ENCODE measurements around the gene MAPK7. TPM values are rescaled to one million over a fixed set of nuclear protein-coding genes. Genes with fewer than 3 reads are reported as not detected.

Gene MAPK7
- total and polyA plus RNA-seq, 10 of the 15 experiments (the other 5 are each of a cell fraction or from before 2014, with no cell fraction given) = 0.37 to 13.5 (median 5.6) TPM

DNA sequence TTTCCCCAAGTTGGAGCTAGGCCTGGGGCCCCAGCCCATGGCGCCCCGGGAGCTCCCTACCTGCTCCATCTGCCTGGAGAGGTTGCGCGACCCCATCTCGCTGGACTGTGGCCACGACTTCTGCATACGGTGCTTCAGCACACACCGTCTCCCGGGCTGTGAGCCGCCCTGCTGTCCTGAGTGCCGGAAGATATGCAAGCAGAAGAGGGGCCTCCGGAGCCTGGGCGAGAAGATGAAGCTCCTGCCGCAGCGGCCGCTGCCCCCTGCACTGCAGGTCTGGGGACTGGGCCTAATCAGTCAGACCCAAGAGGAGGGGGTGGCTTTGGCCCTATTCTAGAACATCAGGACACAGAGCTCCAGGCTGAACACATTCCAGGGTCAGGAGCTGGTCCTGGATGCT lies 34.2 kb downstream of the MAPK7 start:
- ATAC-seq (no peak), DNase-seq (ENCODE audit: low read depth, low spot score) (no peak), FAIRE-seq (no peak)
- 80% methylated on average over 14 of the region's 16 CpGs for WGBS (ENCODE audit: insufficient coverage, insufficient replicate concordance, low lambda C conversion rate, missing lambda C conversion rate)
- Histone ChIP-seq H3K9me3 (replicated peaks; ENCODE audit: control insufficient read depth, insufficient read depth, low read length) (no peaks in the 10 kb centered on the region), H3K79me2 (ENCODE audit: control insufficient read depth, insufficient read depth, low read length) (no peaks in the 10 kb centered on the region), H3K27ac (ENCODE audit: control insufficient read depth, insufficient read depth) (no peak overlapping the region), H3K36me3 (ENCODE audit: control insufficient read depth in 2 of 2, insufficient read depth in 2 of 2, low read length in 1 of 2) (no peaks in the 10 kb centered on the region), H3K4me1 (ENCODE audit: control insufficient read depth, insufficient read depth, low read length) (no peaks in the 10 kb centered on the region), H3K4me2 (ENCODE audit: control insufficient read depth, insufficient read depth) (no peak overlapping the region), H2AFZ (ENCODE audit: control insufficient read depth, low read depth, low read length) (no peak overlapping the region), H4K20me1 (ENCODE audit: control insufficient read depth, insufficient read depth) (no peaks in the 10 kb centered on the region), H3K4me3 (no peak overlapping the region), H3K9ac (ENCODE audit: control insufficient read depth, insufficient read depth, low read length) (no peak overlapping the region), H3K27me3 (replicated peaks in 1 of 2; ENCODE audit: control insufficient read depth in 2 of 2, insufficient read depth in 2 of 2, low read length in 1 of 2) (peaks cover 1 to 3% of the 10 kb centered on the region in 2 experiments)
- in situ Hi-C loops (cut with MboI) (no loop called here), intact Hi-C loops (cut with micrococcal nuclease; ENCODE audit: unreplicated experiment) (no loop called here)
- ChIA-PET SMC1A (ENCODE audit: uncharacterized antibody, unreplicated experiment) (no interaction called here), CTCF (no interaction called here), RAD21 (ENCODE audit: unreplicated experiment) (no interaction called here), POLR2A (no interaction called here)
- TF ChIP-seq GABPA (IDR thresholded peaks at IDR 0.05; ENCODE audit: low read depth) (no peak), HDAC2 (IDR thresholded peaks at IDR 0.05) (no peak), SIN3A (IDR thresholded peaks at IDR 0.05; ENCODE audit: low read depth, low read length) (no peak), CREB1 (IDR thresholded peaks at IDR 0.05; ENCODE audit: low read depth) (no peak), NR2C2 (IDR thresholded peaks at IDR 0.05; ENCODE audit: borderline replicate concordance, control insufficient read depth, insufficient read length, low read depth) (no peak), MEF2A (IDR thresholded peaks at IDR 0.05; ENCODE audit: insufficient read depth, low read depth, low read length) (no peak), TCF3 (IDR thresholded peaks at IDR 0.05; ENCODE audit: borderline replicate concordance, insufficient read depth, low read depth, low read length) (no peak), EP300 (IDR thresholded peaks at IDR 0.05; ENCODE audit: borderline replicate concordance in 1 of 2, control insufficient read depth in 1 of 2, low read depth in 2 of 2, low read length in 2 of 2) (no peak), KDM1A (IDR thresholded peaks at IDR 0.05; ENCODE audit: borderline replicate concordance) (no peak)
- TF ChIP-seq, protein P1, sequence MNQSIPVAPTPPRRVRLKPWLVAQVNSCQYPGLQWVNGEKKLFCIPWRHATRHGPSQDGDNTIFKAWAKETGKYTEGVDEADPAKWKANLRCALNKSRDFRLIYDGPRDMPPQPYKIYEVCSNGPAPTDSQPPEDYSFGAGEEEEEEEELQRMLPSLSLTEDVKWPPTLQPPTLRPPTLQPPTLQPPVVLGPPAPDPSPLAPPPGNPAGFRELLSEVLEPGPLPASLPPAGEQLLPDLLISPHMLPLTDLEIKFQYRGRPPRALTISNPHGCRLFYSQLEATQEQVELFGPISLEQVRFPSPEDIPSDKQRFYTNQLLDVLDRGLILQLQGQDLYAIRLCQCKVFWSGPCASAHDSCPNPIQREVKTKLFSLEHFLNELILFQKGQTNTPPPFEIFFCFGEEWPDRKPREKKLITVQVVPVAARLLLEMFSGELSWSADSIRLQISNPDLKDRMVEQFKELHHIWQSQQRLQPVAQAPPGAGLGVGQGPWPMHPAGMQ (IDR thresholded peaks at IDR 0.05; ENCODE audit: borderline replicate concordance) = no peak
- no TSS peak for BruUV-seq (replicated peaks)
